ENCODE results near the gene DR1.
A peak's percentile ranks its signal among the peaks of the same experiment; 100 is the strongest.
"Not testable (repeated sequence)": the region's sequence is repeated elsewhere in the genome, so short reads cannot be mapped to it uniquely, and the experiment has no call there.

The DR1 gene

DNA sequence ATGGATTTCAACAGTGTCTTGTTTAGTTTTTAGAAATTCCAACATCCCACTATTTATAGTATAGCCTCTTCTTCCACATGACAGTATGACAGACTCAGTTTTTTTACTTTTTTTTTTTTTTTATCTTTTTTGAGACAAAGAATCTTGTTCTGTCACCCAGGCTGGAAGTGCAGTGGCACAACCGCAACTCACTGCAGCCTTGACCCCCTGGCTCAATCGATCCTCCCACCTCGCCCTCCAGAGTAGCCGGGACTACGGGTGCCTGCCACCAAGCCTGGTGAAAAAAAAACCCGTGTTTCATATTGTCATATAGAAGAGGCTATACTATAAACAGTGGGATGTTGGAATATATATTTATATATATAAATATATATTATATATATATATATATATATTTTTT, 1.2 kb upstream of the DR1 start:
- DNase-seq: no peak

DNA sequence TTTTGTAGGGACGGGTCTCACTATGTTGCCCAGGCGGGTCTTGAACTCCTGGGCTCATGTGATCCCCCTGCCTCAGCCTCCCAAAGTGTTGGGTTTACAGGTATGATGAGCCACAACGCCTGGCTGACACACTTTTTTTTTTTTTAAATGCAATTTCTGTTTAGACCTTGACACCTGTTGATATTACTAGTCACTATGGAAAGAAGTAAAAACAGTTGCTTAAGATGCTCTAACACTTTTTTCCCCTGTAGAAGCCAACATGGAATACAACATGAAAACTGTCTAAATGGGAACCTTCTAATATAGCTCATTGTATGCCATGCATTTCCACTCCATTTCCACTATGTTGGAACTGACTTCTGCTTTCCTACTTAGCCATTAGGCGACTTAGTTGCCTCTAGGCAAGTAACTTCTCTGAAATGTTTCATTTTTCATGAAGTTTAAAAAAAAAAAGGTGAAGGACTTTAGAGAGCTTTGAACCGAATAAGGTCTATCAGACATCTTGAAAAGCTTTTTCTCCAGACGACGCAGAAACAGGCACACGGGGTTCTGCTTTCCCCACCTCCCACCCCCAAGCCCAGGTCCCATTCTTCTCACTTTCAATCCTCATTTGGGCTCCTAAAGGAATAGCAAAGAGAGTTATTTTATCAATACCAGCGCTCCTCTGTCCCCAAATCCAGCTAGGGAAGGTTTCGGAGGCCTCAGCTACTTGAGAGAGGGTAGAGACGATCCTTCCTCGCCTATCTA, 648 bp upstream of the DR1 start:
- peak in 1 of 2 experiments; percentile 38 for DNase-seq

- DNase-seq: peak in 1 of 2 experiments; percentile 12
Observed at GRCh38 chr1:93346421-93346993, 800 bp downstream of the DR1 start.

- DNase-seq: no peak
Observed at GRCh38 chr1:93347334-93347899, 1.7 kb downstream of the DR1 start.

- no peak for DNase-seq
Observed at GRCh38 chr1:93348104-93348728, 2.5 kb downstream of the DR1 start.

DNA sequence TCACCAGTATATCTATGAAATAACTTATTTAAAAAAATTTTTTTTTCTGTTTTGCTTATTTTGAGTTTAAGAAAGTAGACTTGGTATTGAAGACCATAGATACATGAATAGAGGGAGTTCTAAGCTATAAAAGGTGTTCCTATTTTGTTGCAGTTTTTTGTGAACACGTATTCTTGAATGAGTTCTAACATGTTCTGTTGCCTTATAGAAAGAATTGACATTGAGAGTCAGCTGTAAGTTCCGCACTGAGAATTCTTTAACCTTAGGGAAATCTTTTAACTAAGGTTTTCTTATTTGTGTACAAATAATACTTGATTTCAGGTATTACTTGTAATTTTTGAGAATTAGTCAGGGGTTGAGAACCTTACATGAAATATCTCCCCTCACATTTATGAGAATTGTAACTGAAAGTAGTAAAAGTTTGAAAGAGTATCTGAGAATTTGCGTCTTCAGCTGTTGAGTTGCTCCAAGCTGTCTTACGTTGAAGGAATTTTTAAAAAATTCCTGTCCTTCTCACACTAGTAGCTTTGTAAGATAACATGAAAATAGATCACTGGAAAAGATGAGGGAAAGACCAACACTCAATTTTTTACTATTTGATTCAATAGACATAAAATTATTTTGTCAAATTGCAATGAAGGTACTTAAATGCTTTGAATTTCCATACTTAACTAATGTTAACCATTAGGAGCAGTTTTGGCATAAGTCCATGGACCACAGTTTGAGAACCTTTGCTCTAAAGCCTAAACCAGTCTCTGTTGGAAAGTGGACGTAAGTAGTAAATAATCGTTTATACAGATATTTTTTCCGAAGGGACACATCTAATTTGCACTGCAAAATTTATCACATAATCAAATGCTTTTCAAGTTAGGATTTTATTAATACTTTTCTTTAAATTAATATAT, 3.8 kb downstream of the DR1 start:
- no peak for DNase-seq

GRCh38 chr1:93350322-93350721, 4.6 kb downstream of the DR1 start:
- no peak for DNase-seq

DNA sequence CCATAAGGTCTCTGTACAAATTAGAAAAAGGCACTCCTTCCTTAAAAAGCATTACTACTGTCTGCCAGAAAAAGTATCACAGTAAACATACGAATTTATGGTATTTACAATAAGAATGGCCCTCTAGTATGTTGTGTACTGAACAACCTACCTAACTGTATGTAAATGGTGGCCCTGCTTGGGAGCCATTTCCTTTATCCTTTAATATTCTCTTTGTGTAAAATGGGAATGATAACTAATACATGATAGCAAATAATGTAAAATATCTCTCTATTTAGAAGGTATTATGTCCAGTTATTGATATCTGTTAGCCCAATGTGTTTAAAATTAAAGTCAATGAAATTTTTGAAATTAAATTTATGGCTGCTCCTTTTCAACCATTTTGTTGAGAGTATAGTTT, 5.2 kb downstream of the DR1 start:
- DNase-seq: no peak

- not testable (repeated sequence) for DNase-seq
Observed at GRCh38 chr1:93351346-93351745, 5.6 kb downstream of the DR1 start.

DNA sequence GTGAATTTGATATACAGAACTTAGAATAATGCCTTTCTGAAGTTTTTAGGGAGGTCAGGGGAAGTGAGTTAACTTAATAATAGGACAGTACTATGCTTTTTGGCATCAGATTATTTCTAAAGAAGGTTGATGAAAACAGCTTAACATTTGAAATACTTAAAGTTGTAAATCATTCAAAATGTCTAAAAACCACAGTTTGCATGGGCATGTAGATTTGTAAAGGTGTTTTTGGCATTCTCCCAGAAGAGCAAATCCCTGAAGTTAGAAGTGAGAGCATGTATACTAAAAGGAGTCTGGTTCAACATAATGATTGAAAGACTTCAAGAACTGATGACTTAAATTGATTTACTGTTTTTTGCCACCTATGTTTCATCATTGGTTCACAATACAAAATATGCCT, 6.7 kb downstream of the DR1 start:
- DNase-seq: no peak

DNA sequence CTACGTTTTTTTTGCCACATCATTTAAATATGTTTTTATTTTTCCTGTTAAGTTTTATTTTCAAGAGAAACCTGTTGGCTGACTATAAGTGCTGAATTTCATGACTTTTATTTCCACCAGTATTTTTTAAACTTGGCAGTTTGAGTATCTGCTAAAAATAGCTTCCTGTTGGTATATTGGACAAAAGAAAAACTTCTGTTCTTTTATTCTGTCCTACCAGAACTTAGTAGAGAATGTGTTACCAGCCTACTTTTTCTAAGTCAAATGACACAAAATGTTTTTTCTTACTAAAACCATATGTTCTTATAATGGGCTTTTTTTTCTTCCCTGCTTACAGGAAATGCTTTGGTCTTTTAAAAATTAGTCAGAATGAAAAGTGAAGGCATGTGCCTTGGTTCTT, 7.6 kb downstream of the DR1 start:
- no peak for DNase-seq

- DNase-seq: no peak
Observed at GRCh38 chr1:93354749-93355148, 9.0 kb downstream of the DR1 start.

DNA sequence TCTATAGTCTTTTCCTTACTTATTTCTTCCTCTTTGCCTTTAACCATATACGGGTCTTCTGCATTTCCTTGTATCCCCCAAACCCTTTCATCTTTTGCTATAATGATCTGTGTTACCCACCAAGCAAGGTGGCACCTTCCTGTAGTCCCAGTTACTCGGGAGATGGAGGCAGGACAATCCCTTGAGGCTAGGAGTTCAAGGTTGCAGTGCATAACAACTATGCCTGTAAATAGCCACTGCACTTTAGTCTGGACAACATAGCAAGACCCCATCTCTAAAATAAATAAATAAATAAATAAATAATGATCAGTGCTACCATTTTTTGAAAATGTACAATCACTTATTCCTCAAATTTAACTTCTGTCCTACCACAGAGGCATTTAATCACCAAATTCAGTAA, 11.5 kb downstream of the DR1 start:
- DNase-seq: no peak

- DNase-seq: no peak
Observed at GRCh38 chr1:93358293-93358692, 12.6 kb downstream of the DR1 start.

DNA sequence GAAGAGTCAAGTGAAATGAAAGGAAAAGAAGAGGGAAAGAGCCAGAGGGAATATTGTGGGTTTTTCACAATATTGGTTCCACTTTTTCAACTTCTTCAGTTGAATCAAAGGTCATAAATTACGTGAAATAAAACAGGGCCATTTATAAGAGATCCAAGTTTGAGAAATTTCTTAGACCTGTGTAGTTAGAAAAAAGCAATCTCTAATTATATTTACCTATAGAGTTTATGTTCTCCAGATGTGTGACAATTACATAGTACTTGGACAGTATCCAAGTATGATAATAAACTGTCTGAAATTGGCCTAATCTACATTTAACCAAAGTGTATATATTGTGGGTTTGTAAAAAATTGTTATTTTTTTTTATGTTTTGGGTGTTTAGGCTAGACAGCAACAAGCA, 14.4 kb downstream of the DR1 start:
- no peak for DNase-seq

DNA sequence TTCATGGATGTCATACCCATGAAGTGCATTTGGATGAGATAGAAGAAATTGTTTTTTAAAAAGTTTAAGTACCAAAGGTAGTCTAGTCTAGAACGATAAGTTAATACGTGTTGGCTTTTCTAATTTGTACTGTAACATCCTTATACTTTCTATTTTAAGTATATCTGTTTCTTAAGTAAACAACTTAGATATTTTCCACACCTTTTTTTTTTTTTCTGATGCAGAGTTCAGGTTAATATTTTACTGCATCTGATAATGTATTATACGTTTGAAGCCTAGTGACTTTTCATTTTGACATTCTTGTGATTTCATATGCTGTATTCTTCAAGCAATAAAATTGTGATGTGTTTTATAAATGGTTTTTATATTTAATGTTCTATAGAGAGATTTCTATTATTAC, 16.5 kb downstream of the DR1 start:
- DNase-seq: no peak

DNA sequence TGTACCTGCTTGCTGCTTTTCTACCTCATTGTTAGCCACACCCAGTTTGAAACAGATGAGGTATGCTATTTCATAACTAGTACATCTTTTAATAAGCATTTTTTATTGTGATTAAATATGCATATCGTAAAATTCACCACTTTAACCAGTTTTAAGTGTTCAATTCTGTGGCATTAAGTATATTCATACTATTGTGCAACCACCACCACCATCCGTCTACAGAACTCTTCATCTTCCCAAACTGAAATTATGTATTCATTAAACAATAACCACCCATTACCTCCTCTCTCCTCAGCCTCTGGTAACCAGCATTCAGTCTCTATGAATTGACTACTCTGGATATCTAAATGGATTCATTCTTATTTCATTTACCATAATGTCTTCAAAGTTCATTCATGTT, 20.1 kb downstream of the DR1 start:
- DNase-seq: no peak

DNA sequence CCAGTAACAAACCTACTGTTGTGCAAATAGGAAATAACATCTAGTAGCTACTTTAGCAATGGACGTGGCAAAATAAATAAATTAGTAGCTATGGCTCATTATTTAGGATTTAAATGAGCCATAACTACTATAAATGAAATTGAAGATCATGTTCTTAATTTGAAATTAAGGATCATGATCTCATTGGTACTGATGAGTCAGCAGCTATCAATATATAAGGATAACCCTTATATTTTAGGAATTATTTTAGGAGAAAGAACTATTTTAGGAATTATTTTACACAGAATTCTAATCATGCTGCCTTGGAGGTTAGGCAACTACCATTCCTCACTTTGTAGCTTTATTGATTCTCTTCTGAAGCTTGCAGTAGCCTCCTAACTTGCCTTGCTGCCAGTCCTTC, 24.0 kb downstream of the DR1 start:
- DNase-seq: no peak

GRCh38 chr1:93374334-93375106, 28.8 kb downstream of the DR1 start:
- DNase-seq: no peak

DNA sequence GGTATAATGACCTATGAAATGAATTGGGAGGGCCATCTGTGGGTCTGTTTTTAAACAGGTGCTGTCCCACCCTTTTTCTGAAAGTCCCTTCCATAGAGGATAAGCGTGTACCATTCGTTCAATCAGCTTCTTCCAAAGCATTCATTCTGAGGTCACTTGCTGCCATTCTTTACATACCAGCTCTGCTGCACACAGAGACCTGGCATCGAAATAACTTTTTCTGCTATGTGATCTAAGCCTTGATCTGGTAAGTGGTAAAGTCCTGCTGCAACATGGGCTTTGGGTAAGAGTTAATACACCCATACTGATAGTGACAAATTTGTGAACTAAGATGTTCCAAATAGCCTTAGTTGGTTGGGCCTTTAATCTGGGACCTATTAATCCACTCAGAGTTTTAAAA, 38.9 kb downstream of the DR1 start:
- DNase-seq: no peak

- not testable (repeated sequence) for DNase-seq
Observed at GRCh38 chr1:93386268-93386667, 40.6 kb downstream of the DR1 start.

- no peak for DNase-seq
Observed at GRCh38 chr1:93394514-93394913, 48.8 kb downstream of the DR1 start.

Data from SHP77 (cell line).